Hepatocyte (in vitro differentiated cells): ENCODE results near the gene IL22RA1. TPM values are rescaled to one million over a fixed set of nuclear protein-coding genes. Genes with fewer than 3 reads are reported as not detected.

Source experiments
- DNase-seq: peaks from one replicate; pipeline ENCODE4 v3.0.0-alpha.2; 2016; ENCODE audit warnings: low spot score
- H2AFZ ChIP-seq: fragments of 200-600 bp; sonication (generic); 2 replicates; pipeline ENCODE4 v1.6.0; 2016; ENCODE audit warnings: antibody characterized with exemption, mild to moderate bottlenecking
- H3K27ac ChIP-seq: fragments of 200-600 bp; sonication (generic); 2 replicates; pipeline ENCODE4 v1.5.1; 2016; ENCODE audit warnings: mild to moderate bottlenecking
- H3K27me3 ChIP-seq: fragments of 200-600 bp; sonication (generic); 2 replicates; pipeline ENCODE4 v1.6.1; 2016
- H3K36me3 ChIP-seq: fragments of 200-600 bp; sonication (generic); replicated peaks from 2 replicates; pipeline ENCODE4 v1.5.1; 2016; ENCODE audit warnings: low read depth; ENCODE audit not compliant: insufficient read depth
- H3K4me1 ChIP-seq: fragments of 200-600 bp; sonication (generic); 2 replicates; pipeline ENCODE4 v1.5.1; 2016; ENCODE audit warnings: mild to moderate bottlenecking, moderate library complexity; ENCODE audit not compliant: insufficient read depth
- H3K4me2 ChIP-seq: fragments of 200-600 bp; sonication (generic); 2 replicates; pipeline ENCODE4 v1.6.0; 2016
- H3K4me3 ChIP-seq: fragments of 200-600 bp; sonication (generic); 2 replicates; pipeline ENCODE4 v1.5.1; 2016; ENCODE audit warnings: mild to moderate bottlenecking
- H3K79me2 ChIP-seq: fragments of 200-600 bp; sonication (generic); 2 replicates; pipeline ENCODE4 v1.6.0; 2017; ENCODE audit warnings: mild to moderate bottlenecking
- H3K9me2 ChIP-seq: fragments of 200-600 bp; sonication (generic); replicated peaks from 2 replicates; pipeline ENCODE4 v1.6.0; 2017; ENCODE audit warnings: mild to moderate bottlenecking; ENCODE audit not compliant: insufficient read depth
- H3K9me3 ChIP-seq: fragments of 200-600 bp; sonication (generic); 2 replicates; pipeline ENCODE4 v1.5.1; 2016; ENCODE audit warnings: low read depth, mild to moderate bottlenecking
- H4K20me1 ChIP-seq: fragments of 200-600 bp; sonication (generic); 2 replicates; pipeline ENCODE4 v1.6.0; 2016; ENCODE audit warnings: mild to moderate bottlenecking; ENCODE audit not compliant: insufficient read depth, poor library complexity, severe bottlenecking
- EZH2 ChIP-seq: fragments of 200-600 bp; sonication (generic); IDR thresholded peaks from 2 replicates; pipeline ENCODE4 v1.6.1; 2016; ENCODE audit warnings: antibody characterized with exemption, mild to moderate bottlenecking, borderline replicate concordance
- EZH2phosphoT487 ChIP-seq: fragments of 200-600 bp; sonication (generic); IDR thresholded peaks from one replicate; pipeline ENCODE4 v1.6.1; 2018; ENCODE audit warnings: antibody characterized with exemption, mild to moderate bottlenecking, low read depth, moderate library complexity; ENCODE audit not compliant: unreplicated experiment, severe bottlenecking
- WGBS: methylation state at CpG from one replicate; pipeline ENCODE4 v1.1.6; 2016; ENCODE audit warnings: low lambda C conversion rate; ENCODE audit errors: missing lambda C conversion rate; 5-methylcytosine and 5-hydroxymethylcytosine counted together
- polyA plus RNA-seq: library from polyadenylated mRNA; unstranded; fragments of >200 nt; fragmentation: Nextera tagmentation; extraction: Ambion mirVana; gene quantifications from 2 replicates; pipeline ENCODE4 v1.2.1, GENCODE V29; 2016
- total RNA-seq: library from RNA; depleted of rRNA; stranded (reverse); fragments of >200 nt; gene quantifications from 2 replicates; pipeline ENCODE4 v1.2.3, GENCODE V29; 2014
- TF ChIP-seq, protein P1 (sequence below): fragments of 200-600 bp; sonication (generic); IDR thresholded peaks from 2 replicates; pipeline ENCODE4 v1.5.1; 2016; ENCODE audit warnings: antibody characterized with exemption, mild to moderate bottlenecking; ENCODE audit not compliant: poor library complexity

Gene IL22RA1
- total and polyA plus RNA-seq, 2 experiments from 2014 or later, result 6.1 to 8.2 TPM

DNA sequence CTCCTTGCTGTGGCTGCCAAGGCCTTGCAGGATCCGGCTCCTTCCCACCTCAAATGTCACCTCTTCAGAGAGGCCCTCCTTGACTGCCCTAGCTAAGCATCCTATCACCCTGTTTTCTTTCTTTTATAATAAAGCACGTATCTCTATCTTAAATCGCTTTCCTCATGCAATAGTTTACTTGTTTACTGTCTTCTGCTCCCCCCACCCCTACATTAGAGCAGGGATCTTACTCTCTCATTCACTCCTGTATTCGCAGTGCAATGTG is 67.4 kb downstream of the IL22RA1 start:
- 99% methylated on average over 4 of the region's 4 CpGs for WGBS
- no peaks in the 10 kb centered on the region for H4K20me1 ChIP-seq
- no peaks in the 10 kb centered on the region for H3K9me2 ChIP-seq
- no peaks in the 10 kb centered on the region for H3K36me3 ChIP-seq
- no peaks in the 10 kb centered on the region for H3K27me3 ChIP-seq
- H3K4me1 ChIP-seq, result no peaks in the 10 kb centered on the region
- H2AFZ ChIP-seq, result no peak overlapping the region
- TF ChIP-seq EZH2phosphoT487, result no peak
- TF ChIP-seq, protein P1, sequence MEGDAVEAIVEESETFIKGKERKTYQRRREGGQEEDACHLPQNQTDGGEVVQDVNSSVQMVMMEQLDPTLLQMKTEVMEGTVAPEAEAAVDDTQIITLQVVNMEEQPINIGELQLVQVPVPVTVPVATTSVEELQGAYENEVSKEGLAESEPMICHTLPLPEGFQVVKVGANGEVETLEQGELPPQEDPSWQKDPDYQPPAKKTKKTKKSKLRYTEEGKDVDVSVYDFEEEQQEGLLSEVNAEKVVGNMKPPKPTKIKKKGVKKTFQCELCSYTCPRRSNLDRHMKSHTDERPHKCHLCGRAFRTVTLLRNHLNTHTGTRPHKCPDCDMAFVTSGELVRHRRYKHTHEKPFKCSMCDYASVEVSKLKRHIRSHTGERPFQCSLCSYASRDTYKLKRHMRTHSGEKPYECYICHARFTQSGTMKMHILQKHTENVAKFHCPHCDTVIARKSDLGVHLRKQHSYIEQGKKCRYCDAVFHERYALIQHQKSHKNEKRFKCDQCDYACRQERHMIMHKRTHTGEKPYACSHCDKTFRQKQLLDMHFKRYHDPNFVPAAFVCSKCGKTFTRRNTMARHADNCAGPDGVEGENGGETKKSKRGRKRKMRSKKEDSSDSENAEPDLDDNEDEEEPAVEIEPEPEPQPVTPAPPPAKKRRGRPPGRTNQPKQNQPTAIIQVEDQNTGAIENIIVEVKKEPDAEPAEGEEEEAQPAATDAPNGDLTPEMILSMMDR, result no peak
- no peak for TF ChIP-seq EZH2
- no peak overlapping the region for H3K27ac ChIP-seq
- H3K4me3 ChIP-seq, result no peak overlapping the region
- no peak for DNase-seq
- no peaks in the 10 kb centered on the region for H3K79me2 ChIP-seq
- no peak overlapping the region for H3K4me2 ChIP-seq
- H3K9me3 ChIP-seq, result no peaks in the 10 kb centered on the region

GRCh38 chr1:24074817-24075589 is 67.9 kb downstream of the IL22RA1 start:
- TF ChIP-seq EZH2, result no peak
- Histone ChIP-seq H3K36me3 (no peaks in the 10 kb centered on the region), H3K27ac (no peak overlapping the region), H4K20me1 (no peaks in the 10 kb centered on the region), H2AFZ (no peak overlapping the region), H3K4me2 (no peak overlapping the region), H3K4me1 (no peaks in the 10 kb centered on the region), H3K4me3 (no peak overlapping the region), H3K27me3 (no peaks in the 10 kb centered on the region), H3K9me2 (no peaks in the 10 kb centered on the region), H3K9me3 (no peaks in the 10 kb centered on the region), H3K79me2 (no peaks in the 10 kb centered on the region)
- DNase-seq, result no peak
- 89% methylated on average over 15 of the region's 15 CpGs for WGBS

DNA sequence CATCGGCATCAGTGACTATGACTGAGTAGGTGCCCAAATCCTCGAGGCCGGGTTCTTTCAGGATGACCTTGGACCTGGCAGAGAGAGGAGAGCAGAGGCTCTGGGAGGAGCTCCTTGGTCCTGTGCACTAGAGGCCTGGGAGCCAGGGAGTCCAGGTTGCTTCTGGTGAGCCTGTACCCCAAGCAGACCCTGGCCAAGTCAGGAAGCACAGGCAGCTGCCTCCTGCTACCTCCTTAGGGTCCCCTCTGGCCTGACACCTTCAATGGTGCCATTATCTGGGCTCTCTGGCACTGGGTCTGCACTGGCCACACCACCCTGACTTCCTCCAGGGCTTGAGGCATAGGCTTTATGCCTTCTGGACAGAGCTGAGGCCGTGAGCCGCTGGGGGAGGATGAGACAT is 68.7 kb downstream of the IL22RA1 start:
- H3K9me3 ChIP-seq, result no peaks in the 10 kb centered on the region
- no peaks in the 10 kb centered on the region for H4K20me1 ChIP-seq
- H3K4me2 ChIP-seq, result no peak overlapping the region
- no peaks in the 10 kb centered on the region for H3K27me3 ChIP-seq
- TF ChIP-seq, protein P1, result no peak
- TF ChIP-seq EZH2phosphoT487 (no peak), EZH2 (no peak)
- no peak overlapping the region for H3K27ac ChIP-seq
- no peaks in the 10 kb centered on the region for H3K9me2 ChIP-seq
- DNase-seq, result no peak
- H3K4me3 ChIP-seq, result no peak overlapping the region
- no peaks in the 10 kb centered on the region for H3K79me2 ChIP-seq
- no peaks in the 10 kb centered on the region for H3K4me1 ChIP-seq
- H3K36me3 ChIP-seq, result no peaks in the 10 kb centered on the region
- WGBS, result 92% methylated on average over 5 of the region's 5 CpGs
- H2AFZ ChIP-seq, result no peak overlapping the region

DNA sequence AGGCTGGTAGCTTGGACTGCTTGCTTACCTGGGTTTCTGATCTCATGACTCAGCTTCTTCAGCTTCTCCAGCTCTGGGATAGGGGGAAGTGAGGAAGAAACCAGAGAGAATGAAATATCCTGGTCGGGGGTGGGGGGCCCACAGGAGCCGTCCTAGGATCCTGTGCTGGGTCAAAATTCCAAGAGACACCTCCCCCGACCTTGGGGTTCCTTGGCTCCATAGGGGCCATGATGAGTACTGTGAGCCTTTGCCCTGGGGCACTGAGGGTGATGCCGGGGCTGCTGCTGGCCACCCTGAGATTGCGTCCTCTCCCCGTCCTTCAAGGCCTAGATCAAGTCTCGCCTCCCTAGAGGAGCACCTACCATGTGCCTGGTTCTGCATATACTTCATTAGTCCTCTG is 71.0 kb downstream of the IL22RA1 start:
- Histone ChIP-seq H3K79me2 (no peaks in the 10 kb centered on the region), H3K9me2 (no peaks in the 10 kb centered on the region), H3K4me2 (no peak overlapping the region), H3K9me3 (no peaks in the 10 kb centered on the region), H3K36me3 (no peaks in the 10 kb centered on the region), H2AFZ (no peak overlapping the region), H3K27me3 (no peaks in the 10 kb centered on the region), H3K4me3 (no peak overlapping the region), H3K4me1 (no peaks in the 10 kb centered on the region), H3K27ac (no peak overlapping the region), H4K20me1 (no peaks in the 10 kb centered on the region)
- TF ChIP-seq EZH2phosphoT487 (no peak), EZH2 (no peak)
- TF ChIP-seq, protein P1, result no peak
- WGBS, result 91% methylated on average over 6 of the region's 7 CpGs
- no peak for DNase-seq
